ENCODE measurements around the gene MAMSTR.
"Not testable (repeated sequence)": the region's sequence is repeated elsewhere in the genome, so short reads cannot be mapped to it uniquely, and the experiment has no call there.

MAMSTR gene

GRCh38 chr19:48716562-48717291, 2.8 kb downstream of the MAMSTR start:
- peak; percentile 97 for DNase-seq

DNA sequence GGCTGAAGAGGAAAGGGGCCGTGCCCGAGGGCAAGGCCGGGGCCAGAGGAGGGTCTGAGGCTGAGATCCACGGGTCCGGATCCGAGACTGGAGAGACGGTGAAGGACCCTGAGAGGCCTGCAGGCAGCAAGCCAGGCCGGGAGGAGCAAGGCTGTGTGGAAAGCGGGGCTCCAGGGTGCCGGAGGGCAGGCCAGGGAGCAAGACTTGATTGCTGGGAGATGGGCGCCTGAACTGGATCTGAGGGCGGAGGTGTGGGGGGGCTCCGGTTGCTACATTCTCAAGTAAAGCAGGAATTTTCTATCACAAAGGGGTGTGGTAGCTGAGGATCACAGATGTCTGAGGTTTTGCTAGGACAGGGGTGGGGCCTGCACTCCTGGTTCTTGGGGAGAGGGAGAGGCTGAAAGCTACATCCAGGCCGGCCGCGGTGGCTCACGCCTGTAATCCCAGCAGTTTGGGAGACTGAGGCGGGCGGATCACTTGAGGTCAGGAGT, 3.8 kb downstream of the MAMSTR start:
- no peak for DNase-seq

GRCh38 chr19:48714759-48715675, 4.5 kb downstream of the MAMSTR start:
- DNase-seq, result no peak

DNA sequence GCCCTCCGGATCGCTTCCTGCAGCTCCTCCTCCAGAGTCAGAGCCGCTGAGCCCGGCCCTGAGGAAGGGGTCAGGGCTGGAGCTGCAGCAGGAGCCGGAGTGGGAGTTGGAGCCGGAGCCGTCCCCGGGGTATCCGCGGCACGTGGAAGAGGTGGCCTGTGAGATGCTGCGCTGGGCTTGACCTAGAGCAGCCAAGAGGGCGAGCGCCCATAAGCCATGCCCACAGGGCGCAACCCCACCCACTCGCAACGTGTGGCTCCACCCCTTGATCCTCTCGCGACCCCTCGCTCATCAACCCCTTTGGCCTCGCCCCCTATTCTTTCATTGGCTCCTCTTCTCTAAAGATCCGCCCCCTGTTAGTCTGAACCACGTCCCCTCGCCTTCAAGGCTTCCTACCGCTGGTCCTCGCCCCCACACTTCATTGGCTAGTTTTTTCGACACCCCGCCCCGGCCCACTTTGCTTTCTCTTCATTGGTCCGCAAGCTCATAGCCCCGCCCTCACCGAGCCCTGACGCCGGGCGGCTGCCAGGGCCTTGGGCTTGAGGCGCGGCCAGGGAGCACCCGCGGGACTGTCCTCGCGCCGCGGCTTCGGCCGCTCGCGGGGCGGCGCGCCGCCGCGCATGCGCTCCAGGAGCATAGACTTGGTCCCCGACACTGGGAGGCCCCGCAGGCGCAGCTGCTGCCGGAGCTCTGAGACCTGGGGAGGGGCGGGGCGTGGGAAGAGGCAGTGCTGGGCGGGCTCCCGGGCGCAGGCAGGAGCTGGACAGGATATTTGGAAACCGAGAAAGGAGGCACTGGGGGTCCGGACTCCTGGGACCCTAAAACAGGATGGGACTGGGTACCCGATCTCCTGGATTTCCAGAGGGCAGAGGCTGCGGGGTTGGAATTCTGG, 5.4 kb downstream of the MAMSTR start:
- no peak for DNase-seq

DNA sequence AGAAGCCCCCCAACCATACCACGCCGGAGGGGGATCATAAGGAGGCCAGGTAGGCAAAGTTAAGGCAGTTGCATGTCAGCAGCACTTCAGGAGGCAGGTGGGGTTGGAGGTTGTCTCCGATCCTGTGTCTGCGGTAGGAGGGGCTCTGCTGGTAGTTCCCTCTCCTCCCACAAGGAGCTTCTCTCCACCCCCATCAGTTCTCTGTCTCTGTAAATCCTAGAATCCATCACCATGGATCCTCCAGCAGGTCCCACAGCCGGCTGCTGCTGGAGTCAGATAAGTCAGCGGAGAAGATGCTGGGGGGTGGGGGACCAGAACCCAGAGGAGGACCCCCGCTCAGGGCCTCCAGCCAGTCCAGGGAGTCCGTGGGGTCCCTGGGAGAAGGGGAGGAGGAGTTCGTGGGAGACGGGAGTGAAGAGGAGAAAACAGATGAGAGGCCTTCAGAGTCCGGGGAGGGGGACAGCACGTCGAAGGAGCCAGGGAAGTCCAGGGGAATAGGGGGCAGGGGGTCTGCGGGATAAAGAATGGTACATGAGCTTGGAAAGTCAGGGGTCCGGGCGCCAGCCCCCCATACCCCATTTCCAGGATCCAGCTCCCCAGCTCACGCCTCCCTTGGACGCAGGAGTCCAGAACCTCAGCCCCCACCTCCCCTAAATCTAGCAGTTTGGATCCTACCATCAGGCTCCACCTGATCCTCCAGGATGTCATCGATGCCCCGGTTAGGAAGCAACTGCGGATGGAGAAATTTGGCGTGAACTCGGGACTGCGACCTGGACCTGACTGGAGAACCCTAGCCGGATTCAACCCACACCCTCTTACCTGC, 6.3 kb downstream of the MAMSTR start:
- DNase-seq, result no peak

DNA sequence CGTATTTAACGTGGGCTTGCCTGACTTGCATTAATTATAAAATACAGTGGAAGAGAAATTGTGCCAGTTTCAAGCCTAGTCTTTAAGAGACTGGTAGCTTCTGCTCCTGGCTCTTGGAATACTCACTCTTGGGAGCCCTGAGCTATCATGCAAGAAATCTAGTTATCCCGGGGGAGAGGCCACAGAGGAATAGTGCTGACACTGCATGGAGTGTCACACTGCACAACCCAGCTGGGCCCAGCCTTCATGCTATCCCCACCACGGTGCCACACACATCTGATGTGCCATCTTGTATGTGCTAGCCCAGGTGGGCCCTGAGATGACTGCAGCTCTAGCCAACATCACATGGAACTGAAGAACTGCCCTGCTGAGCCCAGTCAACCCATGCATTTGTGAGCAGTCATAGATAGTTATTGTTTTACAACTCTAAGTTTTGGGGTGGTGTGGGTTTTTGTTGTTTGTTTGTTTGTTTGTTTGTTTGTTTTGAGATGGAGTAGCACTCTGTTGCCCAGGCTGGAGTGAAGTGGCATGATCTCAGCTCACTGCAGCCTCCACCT, 8.3 kb downstream of the MAMSTR start:
- no peak for DNase-seq

DNA sequence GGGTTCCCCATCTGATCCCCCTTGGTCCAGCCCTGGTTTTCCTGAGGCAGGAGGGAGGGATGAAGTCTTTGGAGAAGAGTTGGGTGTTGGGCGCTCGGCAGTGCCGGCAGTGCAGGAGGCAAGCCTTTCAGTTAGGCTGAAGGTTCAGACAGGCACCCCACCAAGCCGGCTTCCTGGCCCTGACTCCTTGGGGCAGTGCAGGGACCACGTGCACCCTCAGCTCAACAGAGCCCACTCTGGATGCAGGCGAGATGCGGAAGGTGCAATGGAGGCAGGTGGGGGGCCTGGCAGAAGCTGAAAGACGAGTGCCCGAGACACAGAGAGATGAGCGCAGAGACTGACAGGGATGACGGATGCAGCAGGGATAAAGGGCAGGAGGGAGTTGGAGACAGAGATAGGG, 11.1 kb downstream of the MAMSTR start:
- DNase-seq, result no peak

GRCh38 chr19:48705431-48705830, 14.1 kb downstream of the MAMSTR start:
- no peak for DNase-seq

GRCh38 chr19:48703316-48703715, 16.2 kb downstream of the MAMSTR start:
- DNase-seq, result no peak

DNA sequence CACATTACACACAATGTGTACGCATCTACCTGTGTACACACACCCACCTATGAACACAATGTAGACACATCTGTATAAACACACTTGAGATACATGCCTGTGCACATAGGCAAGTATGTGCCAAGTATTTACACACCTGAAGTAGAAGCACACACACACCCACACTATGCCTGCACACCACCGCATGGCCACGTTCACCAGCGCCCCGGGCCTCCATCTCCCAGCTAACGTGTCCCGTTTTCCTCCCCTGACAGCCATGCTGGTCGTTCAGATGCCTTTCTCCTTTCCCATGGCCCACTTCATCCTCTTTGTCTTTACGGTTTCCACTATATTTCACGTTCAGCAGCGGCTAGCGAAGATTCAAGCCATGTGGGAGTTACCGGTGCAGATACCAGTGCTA, 16.8 kb downstream of the MAMSTR start:
- no peak for DNase-seq

GRCh38 chr19:48698046-48698445, 21.5 kb downstream of the MAMSTR start:
- DNase-seq, result no peak

GRCh38 chr19:48696353-48697010, 23.0 kb downstream of the MAMSTR start:
- DNase-seq, result no peak

DNA sequence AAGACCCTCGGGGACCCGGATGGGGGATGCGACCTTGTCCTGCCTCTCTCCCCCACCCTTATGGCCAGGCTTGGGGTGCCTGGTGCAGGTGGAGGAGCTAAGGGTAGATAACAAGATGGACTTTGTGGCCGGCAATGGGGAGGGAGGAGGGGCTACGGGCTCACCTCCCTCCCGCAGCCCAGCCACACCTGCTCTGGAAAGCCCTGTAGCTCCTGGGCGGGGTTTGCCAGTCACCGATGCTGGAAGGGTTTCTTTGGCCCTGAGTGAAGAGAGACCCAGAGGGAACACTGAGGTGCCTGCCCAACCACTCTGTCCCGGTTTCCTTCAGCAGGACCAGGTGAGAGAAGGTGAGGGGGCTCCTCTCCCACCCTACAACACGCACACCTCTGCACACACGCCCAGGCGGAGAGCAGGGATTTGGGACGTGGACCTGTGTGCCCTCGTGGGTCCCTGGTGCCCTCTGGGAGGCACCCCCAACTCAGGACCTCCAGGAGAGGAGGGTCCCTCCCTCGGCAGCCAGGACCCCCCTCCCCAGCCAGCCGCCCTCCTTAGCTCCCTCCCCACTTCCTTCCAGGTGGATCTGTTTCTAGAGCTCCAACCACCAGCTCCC, 23.7 kb downstream of the MAMSTR start, which contains the start of gene FUT2:
FUT2 (plus strand) TSS at position 229 of the 610 bp plus-strand sequence. CDS start 6,986 bp downstream, outside the sequence.
- DNase-seq, result no peak

GRCh38 chr19:48693629-48694028, 25.9 kb downstream of the MAMSTR start:
- DNase-seq, result not testable (repeated sequence)

- DNase-seq, result no peak
Measured at GRCh38 chr19:48689449-48689848, 30.1 kb downstream of the MAMSTR start.

DNA sequence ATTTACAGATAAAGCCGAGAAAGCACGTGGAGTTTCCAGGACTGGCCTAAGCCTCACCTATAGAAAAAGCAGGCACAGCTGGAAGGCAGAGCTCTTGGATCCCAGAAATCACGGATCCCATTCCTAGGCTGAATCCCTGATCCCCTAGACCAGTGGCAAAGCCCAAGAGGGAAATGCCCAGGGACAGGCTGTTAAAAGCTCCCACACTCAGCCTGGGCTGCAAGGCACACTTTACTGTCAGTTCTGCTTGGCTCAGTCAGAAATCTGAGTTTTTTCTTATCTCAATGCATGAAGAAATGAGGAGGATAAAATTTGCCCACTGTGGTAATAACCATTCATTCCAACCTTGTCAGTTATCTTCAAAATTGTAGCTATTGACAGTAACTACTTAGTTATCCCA, 31.7 kb downstream of the MAMSTR start:
- DNase-seq, result no peak

- DNase-seq, result not testable (repeated sequence)
Measured at GRCh38 chr19:48686637-48687036, 32.9 kb downstream of the MAMSTR start.

GRCh38 chr19:48686088-48686487, 33.4 kb downstream of the MAMSTR start:
- DNase-seq, result no peak

GRCh38 chr19:48685583-48685982, 33.9 kb downstream of the MAMSTR start:
- no peak for DNase-seq

GRCh38 chr19:48683349-48683748, 36.2 kb downstream of the MAMSTR start:
- no peak for DNase-seq

- DNase-seq, result no peak
Measured at GRCh38 chr19:48681127-48681470, 38.4 kb downstream of the MAMSTR start.
